Breast epithelium (tissue), 4 donors: ENCODE data around the gene DNAJC5G. TPM values are rescaled to one million over a fixed set of nuclear protein-coding genes. Genes with fewer than 3 reads are reported as not detected.
"Not testable (repeated sequence)": the region's sequence is repeated elsewhere in the genome, so short reads cannot be mapped to it uniquely, and the experiment has no call there.

Experiments
- DNase-seq, 2 donors: peaks; one replicate each; pipeline ENCODE4 v3.0.0-alpha.2; 2019; ENCODE audit warnings: low spot score in 2 of 2
- H3K27ac ChIP-seq, 2 donors: fragments of 200-600 bp; sonication (generic) in 1 of 2; one replicate each; pipeline ENCODE4 v1.5.1; 2016 to 2019; ENCODE audit warnings: mild to moderate bottlenecking in 1 of 2
- H3K27me3 ChIP-seq, 2 donors: fragments of 200-600 bp; sonication (generic) in 1 of 2; one replicate each; pipeline versions ENCODE4 v1.5.1 to v1.6.0; 2017 to 2019; ENCODE audit warnings: control low read depth in 1 of 2, mild to moderate bottlenecking in 1 of 2
- H3K36me3 ChIP-seq: fragments of 200-600 bp; one replicate; pipeline ENCODE4 v1.5.1; 2019
- H3K4me1 ChIP-seq, 2 donors: fragments of 200-600 bp; sonication (generic); one replicate each; pipeline ENCODE4 v1.5.1; 2016 to 2019; ENCODE audit warnings: control low read depth in 1 of 2
- H3K4me3 ChIP-seq, 3 donors: fragments of 200-600 bp; sonication (generic); 1 replicate in 2 of 3; 2 replicates in 1 of 3; pipeline ENCODE4 v1.5.1; 2016 to 2019; ENCODE audit warnings: mild to moderate bottlenecking in 3 of 3, moderate library complexity in 2 of 3
- H3K9me3 ChIP-seq, 2 donors: fragments of 200-600 bp; sonication (generic) in 1 of 2; one replicate each; pipeline ENCODE4 v1.5.1; 2016 to 2019; ENCODE audit warnings: control low read depth in 1 of 2
- POLR2A ChIP-seq: fragments of 450-650 bp; IDR thresholded peaks from one replicate; pipeline ENCODE4 v1.6.1; 2016; ENCODE audit warnings: antibody characterized with exemption, mild to moderate bottlenecking, moderate library complexity
- POLR2AphosphoS5 ChIP-seq, 3 donors: sonication (generic); formaldehyde crosslinking; IDR thresholded peaks; one replicate each; pipeline ENCODE4 v1.6.1; 2017; ENCODE audit warnings: antibody characterized with exemption in 3 of 3
- intact Hi-C: fragments of 100-400 bp; cut with DNase I; formaldehyde crosslinking; loops from one replicate; pipeline ENCODE4 v1.15.1; 2023; ENCODE audit warnings: low total_unique reads
- total RNA-seq, 3 donors: library from RNA; depleted of rRNA; stranded (reverse); fragments of >200 nt; gene quantifications; one replicate each; pipeline ENCODE4 v1.1.0, GENCODE V29; 2016
- TF ChIP-seq, protein P1 (sequence below), 3 donors: fragments of 450-650 bp; IDR thresholded peaks; one replicate each; pipeline ENCODE4 v1.5.1; 2016 to 2017; ENCODE audit warnings: antibody characterized with exemption in 3 of 3, mild to moderate bottlenecking in 3 of 3, moderate library complexity in 3 of 3

DNAJC5G gene
- total RNA-seq, 3 donors from 2014 or later = not detected

DNA sequence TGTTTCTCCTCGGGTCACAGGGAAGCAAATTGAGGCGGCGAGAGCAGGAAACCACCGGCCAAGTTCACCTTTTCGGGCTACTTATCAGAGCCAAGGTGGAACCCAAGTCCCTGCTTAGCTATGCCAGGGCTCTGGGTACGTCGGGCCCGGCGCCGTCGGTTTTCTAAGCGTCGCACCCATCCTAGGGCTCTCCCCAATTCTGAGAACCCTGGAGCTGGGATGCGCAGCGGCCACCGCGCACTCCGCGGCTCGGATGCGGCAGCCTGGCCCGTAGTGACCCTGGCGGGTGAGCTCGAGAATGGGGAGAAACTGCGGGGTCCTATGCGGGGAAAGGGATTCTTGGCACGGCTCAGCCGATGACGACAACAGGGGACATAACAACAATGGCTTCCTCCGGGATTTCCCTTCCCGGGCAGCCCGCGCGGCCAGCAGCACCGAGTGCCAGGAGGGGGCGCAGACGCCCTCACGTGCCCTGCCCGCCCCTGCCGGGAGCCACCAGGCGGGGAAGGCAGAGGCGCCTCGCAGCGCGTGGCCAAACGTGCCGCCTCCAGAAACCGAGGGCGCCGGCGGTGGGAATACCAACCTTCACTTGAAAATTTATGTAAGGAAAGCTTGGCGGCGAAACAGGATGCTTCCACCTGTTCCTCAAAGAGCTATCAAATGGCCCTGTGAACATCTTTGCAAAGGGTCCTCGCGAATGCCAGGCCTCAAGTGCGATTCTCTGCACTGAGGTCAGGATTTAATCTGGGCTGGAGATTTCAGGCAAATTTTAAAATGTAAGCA lies 10.3 kb upstream of the DNAJC5G start:
- no peak overlapping the region for H3K27ac ChIP-seq
- DNase-seq = no peak
- H3K9me3 ChIP-seq = no peaks in the 10 kb centered on the region

DNA sequence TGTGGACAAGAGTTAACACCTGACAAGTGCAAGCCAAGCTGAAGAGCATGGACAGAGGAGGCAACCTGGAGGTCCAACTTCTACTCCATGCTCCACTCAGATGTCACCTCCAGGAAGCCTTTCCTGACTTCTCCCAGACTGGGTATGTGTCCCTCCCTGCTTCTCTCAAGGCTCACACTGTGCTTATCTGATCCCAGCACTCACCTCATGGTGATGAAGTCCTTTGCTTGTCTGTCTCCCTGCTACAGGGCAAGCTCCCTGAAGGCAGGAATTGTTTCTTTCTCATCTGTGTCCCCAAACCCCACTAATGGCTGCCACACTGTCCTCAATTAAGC lies 9.7 kb upstream of the DNAJC5G start:
- Histone ChIP-seq H3K9me3 (no peaks in the 10 kb centered on the region), H3K27me3 (peaks cover 11 to 54% of the 10 kb centered on the region in 2 donors), H3K4me1 (peaks cover 16 to 23% of the 10 kb centered on the region in 2 donors), H3K27ac (no peak overlapping the region), H3K36me3 (no peaks in the 10 kb centered on the region), H3K4me3 (no peak overlapping the region)
- no peak for DNase-seq
- TF ChIP-seq, protein P1, sequence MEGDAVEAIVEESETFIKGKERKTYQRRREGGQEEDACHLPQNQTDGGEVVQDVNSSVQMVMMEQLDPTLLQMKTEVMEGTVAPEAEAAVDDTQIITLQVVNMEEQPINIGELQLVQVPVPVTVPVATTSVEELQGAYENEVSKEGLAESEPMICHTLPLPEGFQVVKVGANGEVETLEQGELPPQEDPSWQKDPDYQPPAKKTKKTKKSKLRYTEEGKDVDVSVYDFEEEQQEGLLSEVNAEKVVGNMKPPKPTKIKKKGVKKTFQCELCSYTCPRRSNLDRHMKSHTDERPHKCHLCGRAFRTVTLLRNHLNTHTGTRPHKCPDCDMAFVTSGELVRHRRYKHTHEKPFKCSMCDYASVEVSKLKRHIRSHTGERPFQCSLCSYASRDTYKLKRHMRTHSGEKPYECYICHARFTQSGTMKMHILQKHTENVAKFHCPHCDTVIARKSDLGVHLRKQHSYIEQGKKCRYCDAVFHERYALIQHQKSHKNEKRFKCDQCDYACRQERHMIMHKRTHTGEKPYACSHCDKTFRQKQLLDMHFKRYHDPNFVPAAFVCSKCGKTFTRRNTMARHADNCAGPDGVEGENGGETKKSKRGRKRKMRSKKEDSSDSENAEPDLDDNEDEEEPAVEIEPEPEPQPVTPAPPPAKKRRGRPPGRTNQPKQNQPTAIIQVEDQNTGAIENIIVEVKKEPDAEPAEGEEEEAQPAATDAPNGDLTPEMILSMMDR (IDR thresholded peaks at IDR 0.05) = no peak
- TF ChIP-seq POLR2AphosphoS5 (IDR thresholded peaks at IDR 0.05) = no peak
- intact Hi-C loops = no loop called here

More for the DNA sequence above, 10.3 kb upstream of the DNAJC5G start:
- TF ChIP-seq, protein P1 (IDR thresholded peaks at IDR 0.05) = peak in 1 of 3 donors; percentile 18
- TF ChIP-seq POLR2A = no peak
- Histone ChIP-seq H3K4me3 (peak overlapping the region; percentile 15 to 79 (median 59)), H3K4me1 (peaks cover 16 to 23% of the 10 kb centered on the region in 2 donors), H3K27me3 (peaks cover 11 to 54% of the 10 kb centered on the region in 2 donors), H3K36me3 (no peaks in the 10 kb centered on the region)
- intact Hi-C loops = no loop called here

DNA sequence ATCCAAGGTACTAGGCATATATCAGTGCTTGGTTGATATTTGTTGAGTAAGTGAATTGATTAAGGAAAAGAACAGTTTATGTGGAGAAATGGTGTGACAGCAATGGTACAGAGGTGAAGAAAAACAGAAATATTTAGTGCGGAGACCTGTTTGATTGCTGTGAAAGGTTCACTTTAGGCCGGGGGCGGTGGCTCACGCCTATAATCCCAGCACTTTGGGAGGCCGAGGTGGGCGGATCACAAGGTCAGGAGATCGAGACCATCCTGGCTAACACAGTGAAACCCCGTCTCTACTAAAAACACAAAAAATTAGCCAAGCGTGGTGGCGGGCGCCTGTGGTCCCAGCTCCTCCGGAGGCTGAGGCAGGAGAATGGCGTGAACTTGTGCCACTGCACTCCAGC lies 6.9 kb upstream of the DNAJC5G start:
- peaks cover 8 to 12% of the 10 kb centered on the region in 2 donors for H3K4me1 ChIP-seq
- H3K36me3 ChIP-seq, intact Hi-C loops, H3K27ac ChIP-seq, H3K9me3 ChIP-seq, H3K4me3 ChIP-seq, DNase-seq: not testable (repeated sequence)
- H3K27me3 ChIP-seq = peaks cover 0 to 26% of the 10 kb centered on the region in 2 donors

DNA sequence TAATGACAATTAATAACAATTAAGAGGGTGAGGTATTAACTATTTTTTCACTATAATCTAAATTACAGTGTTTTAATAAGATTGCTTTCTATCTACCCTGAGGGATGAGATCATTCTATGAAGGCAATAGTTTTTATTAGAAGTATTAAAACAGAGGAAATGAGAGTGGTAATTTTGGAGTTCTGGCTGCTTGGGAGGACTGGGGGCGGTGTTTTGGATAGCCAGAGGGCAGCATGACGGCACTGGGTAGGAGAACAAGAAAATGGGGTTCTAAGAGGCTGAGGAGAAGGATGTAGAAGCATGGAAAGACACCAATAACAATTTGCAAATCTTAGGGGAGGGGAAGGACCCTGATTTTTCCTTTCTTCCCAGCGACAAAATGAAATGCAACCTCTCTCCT lies 5.1 kb upstream of the DNAJC5G start:
- Histone ChIP-seq H3K36me3 (no peaks in the 10 kb centered on the region), H3K4me3 (no peak overlapping the region), H3K9me3 (no peaks in the 10 kb centered on the region), H3K27me3 (peaks cover 0 to 8% of the 10 kb centered on the region in 2 donors), H3K27ac (no peak overlapping the region), H3K4me1 (no peaks in the 10 kb centered on the region)
- no peak for DNase-seq
- TF ChIP-seq POLR2AphosphoS5 (IDR thresholded peaks at IDR 0.05) (no peak), POLR2A (no peak)
- TF ChIP-seq, protein P1 (IDR thresholded peaks at IDR 0.05) = no peak
- intact Hi-C loops = no loop called here

DNA sequence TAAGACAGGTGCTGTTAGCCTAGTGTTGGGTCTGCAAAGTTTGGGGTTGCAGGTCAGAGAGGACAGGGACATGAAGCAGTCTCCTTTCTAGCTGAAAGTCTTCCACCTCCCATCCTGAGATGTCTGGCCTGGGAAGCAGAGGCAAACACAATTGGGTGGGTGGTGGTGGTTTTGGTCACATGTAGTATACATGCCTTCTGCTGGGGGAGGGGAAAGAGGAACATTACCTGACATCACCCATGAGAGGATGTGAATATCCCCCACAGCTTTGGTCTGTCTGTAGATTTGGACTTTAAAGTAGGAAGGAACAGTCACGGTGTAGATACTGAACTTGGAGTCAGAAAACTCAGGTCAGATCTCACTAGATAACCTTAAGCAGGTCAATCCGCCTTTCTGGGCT lies 4.6 kb upstream of the DNAJC5G start:
- Histone ChIP-seq H3K9me3 (no peaks in the 10 kb centered on the region), H3K4me1 (no peaks in the 10 kb centered on the region), H3K36me3 (no peaks in the 10 kb centered on the region), H3K4me3 (no peak overlapping the region), H3K27ac (no peak overlapping the region), H3K27me3 (peaks cover 0 to 7% of the 10 kb centered on the region in 2 donors)
- TF ChIP-seq, protein P1 (IDR thresholded peaks at IDR 0.05) = no peak
- TF ChIP-seq POLR2AphosphoS5 (IDR thresholded peaks at IDR 0.05) = no peak
- no peak for TF ChIP-seq POLR2A
- DNase-seq = no peak
- intact Hi-C loops = no loop called here
